ENCODE results near the gene ZNF776.

DNA sequence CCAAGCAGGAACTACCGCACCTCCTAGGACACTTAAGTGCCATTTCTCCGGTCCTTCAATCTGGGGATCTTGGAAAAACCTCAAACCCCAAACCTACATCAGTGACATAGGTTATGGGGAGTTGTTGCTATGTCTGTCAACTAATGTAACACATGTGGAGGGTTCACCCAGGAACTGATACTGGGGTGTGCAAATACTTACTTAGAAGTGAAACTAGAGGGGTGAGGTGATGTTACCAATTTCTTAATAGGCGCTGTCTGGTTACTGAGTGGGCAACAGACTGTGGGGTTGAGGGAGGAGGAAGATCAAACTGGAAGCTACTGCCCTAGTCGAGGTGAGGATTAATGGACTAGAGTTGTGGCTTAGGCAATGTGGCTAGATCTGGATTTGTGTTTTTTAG, 24.8 kb downstream of the ZNF776 start:
- TF ChIP-seq, protein P1, sequence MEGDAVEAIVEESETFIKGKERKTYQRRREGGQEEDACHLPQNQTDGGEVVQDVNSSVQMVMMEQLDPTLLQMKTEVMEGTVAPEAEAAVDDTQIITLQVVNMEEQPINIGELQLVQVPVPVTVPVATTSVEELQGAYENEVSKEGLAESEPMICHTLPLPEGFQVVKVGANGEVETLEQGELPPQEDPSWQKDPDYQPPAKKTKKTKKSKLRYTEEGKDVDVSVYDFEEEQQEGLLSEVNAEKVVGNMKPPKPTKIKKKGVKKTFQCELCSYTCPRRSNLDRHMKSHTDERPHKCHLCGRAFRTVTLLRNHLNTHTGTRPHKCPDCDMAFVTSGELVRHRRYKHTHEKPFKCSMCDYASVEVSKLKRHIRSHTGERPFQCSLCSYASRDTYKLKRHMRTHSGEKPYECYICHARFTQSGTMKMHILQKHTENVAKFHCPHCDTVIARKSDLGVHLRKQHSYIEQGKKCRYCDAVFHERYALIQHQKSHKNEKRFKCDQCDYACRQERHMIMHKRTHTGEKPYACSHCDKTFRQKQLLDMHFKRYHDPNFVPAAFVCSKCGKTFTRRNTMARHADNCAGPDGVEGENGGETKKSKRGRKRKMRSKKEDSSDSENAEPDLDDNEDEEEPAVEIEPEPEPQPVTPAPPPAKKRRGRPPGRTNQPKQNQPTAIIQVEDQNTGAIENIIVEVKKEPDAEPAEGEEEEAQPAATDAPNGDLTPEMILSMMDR (IDR thresholded peaks at IDR 0.05) = no peak
- no peak for TF ChIP-seq POLR2A (IDR thresholded peaks at IDR 0.05)
